ENCODE results near the gene LRRC4C. TPM values are rescaled to one million over a fixed set of nuclear protein-coding genes. Genes with fewer than 3 reads are reported as not detected.

Gene LRRC4C
- total RNA-seq, 1 experiment from 2014 or later = 0.13 TPM

DNA sequence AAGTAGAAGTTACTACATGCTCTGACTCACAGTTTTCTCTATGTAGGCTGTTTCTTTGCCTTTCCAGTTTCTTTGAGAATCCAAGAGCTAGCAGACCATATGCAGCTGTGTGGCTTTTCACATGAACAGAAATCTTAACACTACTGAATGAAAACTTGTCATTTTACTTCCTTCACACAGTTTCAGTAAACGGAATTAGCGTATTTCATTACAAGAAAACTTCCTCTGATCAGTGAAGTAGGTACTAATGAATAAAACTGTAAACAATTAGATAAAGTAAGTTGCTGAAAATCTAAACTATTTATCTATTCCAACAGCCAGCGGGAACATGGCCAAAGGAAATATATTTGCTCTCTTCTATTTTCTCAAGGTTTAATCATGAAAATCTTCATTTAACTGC lies 953.2 kb downstream of the LRRC4C start:
- Histone ChIP-seq H3K4me2 (ENCODE audit: insufficient read depth, insufficient read length, low read length) (no peak overlapping the region), H3K9me3 (ENCODE audit: control insufficient read depth, low read depth, low read length) (no peaks in the 10 kb centered on the region), H3K23ac (ENCODE audit: insufficient read length, low read depth, low read length) (no peak overlapping the region), H3K27me3 (ENCODE audit: insufficient read depth, low read length) (no peaks in the 10 kb centered on the region), H4K91ac (ENCODE audit: insufficient read length, low read depth, low read length) (no peak overlapping the region), H2BK15ac (ENCODE audit: low read depth, low read length) (no peak overlapping the region), H3K23me2 (ENCODE audit: insufficient read length, low read depth, low read length, poor library complexity, severe bottlenecking) (no peaks in the 10 kb centered on the region), H4K5ac (ENCODE audit: insufficient read length, low read depth, low read length) (no peak overlapping the region), H3K14ac (ENCODE audit: insufficient read depth, low read length) (no peak overlapping the region), H4K8ac (replicated peaks; ENCODE audit: insufficient read length, low read depth, low read length) (no peak overlapping the region), H2BK120ac (ENCODE audit: low read depth, low read length, poor library complexity, severe bottlenecking) (no peak overlapping the region), H3K18ac (ENCODE audit: insufficient read length, low read depth, low read length) (no peak overlapping the region), H2BK20ac (ENCODE audit: low read depth, low read length, poor library complexity, severe bottlenecking) (no peak overlapping the region), H2BK5ac (ENCODE audit: insufficient read length, low read length) (no peak overlapping the region), H3K56ac (ENCODE audit: insufficient read length, low read depth, low read length) (no peak overlapping the region), H4K20me1 (ENCODE audit: control insufficient read depth, insufficient read depth, insufficient read length) (no peaks in the 10 kb centered on the region), H3K9ac (ENCODE audit: extremely low read depth, insufficient read length, low read length) (no peak overlapping the region), H3K79me2 (ENCODE audit: insufficient read depth, low read length) (no peaks in the 10 kb centered on the region), H2BK12ac (ENCODE audit: insufficient read length, low read depth, low read length) (no peak overlapping the region), H3K27ac (ENCODE audit: insufficient read length, low read depth, low read length) (no peak overlapping the region), H3K4me1 (ENCODE audit: insufficient read depth, low read length) (no peaks in the 10 kb centered on the region), H2AK5ac (ENCODE audit: insufficient read length, low read length) (no peak overlapping the region), H3K79me1 (ENCODE audit: insufficient read depth, low read depth, low read length, poor library complexity, severe bottlenecking) (no peaks in the 10 kb centered on the region), H3K4ac (ENCODE audit: low read depth, low read length) (no peak overlapping the region), H2AFZ (ENCODE audit: low read length) (no peak overlapping the region), H3T11ph (ENCODE audit: low read length) (no peak overlapping the region)
- Mint-ChIP-seq H3K27ac (no peak overlapping the region), H3K9me3 (peaks cover 11 to 12% of the 10 kb centered on the region in 2 experiments), H3K36me3 (ENCODE audit: insufficient read depth in 1 of 3, low read depth in 3 of 3) (peaks cover 9 to 11% (median 11%) of the 10 kb centered on the region in 3 experiments), H3K4me1 (no peaks in the 10 kb centered on the region), H3K4me3 (no peak overlapping the region), H3K27me3 (ENCODE audit: low read depth) (no peaks in the 10 kb centered on the region)
- TF ChIP-seq, protein P1, sequence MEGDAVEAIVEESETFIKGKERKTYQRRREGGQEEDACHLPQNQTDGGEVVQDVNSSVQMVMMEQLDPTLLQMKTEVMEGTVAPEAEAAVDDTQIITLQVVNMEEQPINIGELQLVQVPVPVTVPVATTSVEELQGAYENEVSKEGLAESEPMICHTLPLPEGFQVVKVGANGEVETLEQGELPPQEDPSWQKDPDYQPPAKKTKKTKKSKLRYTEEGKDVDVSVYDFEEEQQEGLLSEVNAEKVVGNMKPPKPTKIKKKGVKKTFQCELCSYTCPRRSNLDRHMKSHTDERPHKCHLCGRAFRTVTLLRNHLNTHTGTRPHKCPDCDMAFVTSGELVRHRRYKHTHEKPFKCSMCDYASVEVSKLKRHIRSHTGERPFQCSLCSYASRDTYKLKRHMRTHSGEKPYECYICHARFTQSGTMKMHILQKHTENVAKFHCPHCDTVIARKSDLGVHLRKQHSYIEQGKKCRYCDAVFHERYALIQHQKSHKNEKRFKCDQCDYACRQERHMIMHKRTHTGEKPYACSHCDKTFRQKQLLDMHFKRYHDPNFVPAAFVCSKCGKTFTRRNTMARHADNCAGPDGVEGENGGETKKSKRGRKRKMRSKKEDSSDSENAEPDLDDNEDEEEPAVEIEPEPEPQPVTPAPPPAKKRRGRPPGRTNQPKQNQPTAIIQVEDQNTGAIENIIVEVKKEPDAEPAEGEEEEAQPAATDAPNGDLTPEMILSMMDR (conservative IDR thresholded peaks at IDR 0.05) = no peak
- no peak for DNase-seq
- WGBS (ENCODE audit: extremely low coverage, insufficient read length, low lambda C conversion rate) = no CpG with 5 or more reads among the region's 3 CpGs

All from H9 (cell line).